GM12892 (cell line): ENCODE data around the gene ALDH2.

ENCODE experiments used
- POLR2A ChIP-seq: IDR thresholded peaks from 2 replicates; pipeline ENCODE4 v1.6.1; 2011; ENCODE audit warnings: low read depth, low read length, control low read depth
- POLR2AphosphoS5 ChIP-seq: IDR thresholded peaks from 2 replicates; pipeline ENCODE4 v1.6.1; 2011; ENCODE audit warnings: low read depth, low read length, control low read depth

DNA sequence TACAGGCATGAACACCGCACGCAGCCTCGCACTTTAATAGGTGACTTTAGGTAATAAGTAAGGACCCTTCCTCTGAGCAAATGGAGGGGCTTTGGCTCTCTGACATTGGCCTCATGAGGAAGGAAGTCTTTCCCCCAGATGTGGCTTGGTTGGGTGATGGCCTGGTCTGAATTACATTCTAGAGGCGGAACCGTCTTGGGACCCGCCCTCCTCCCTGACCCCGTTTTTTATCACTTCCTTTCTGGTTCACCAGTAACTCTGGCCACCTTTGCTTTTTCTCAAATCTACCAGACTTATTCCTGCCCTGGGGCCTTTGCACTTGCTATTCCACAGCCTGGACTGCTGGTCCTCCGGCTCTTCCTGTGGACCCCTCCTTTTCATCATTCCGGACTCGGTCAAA, 13.4 kb downstream of the ALDH2 start:
- TF ChIP-seq POLR2AphosphoS5 (no peak), POLR2A (no peak)
